Ishikawa (cell line): Measurements from ENCODE around the gene PIGV.

ENCODE experiments used
- CEBPB ChIP-seq: IDR thresholded peaks from 2 replicates; pipeline ENCODE4 v1.6.1; 2012
- CREB1 ChIP-seq: IDR thresholded peaks from 2 replicates; pipeline ENCODE4 v1.6.1; 2012; ENCODE audit warnings: low read depth
- EGR1 ChIP-seq: IDR thresholded peaks from 2 replicates; pipeline ENCODE4 v1.6.1; 2012
- EP300 ChIP-seq: IDR thresholded peaks from 2 replicates; pipeline ENCODE4 v1.6.1; 2012; ENCODE audit warnings: borderline replicate concordance
- FOXM1 ChIP-seq: IDR thresholded peaks from 2 replicates; pipeline ENCODE4 v1.6.1; 2012; ENCODE audit warnings: low read depth, borderline replicate concordance
- MAX ChIP-seq: IDR thresholded peaks from 2 replicates; pipeline ENCODE4 v1.6.1; 2012
- NFIC ChIP-seq: IDR thresholded peaks from 2 replicates; pipeline ENCODE4 v1.6.1; 2012
- RAD21 ChIP-seq: IDR thresholded peaks from 2 replicates; pipeline ENCODE4 v1.6.1; 2012; ENCODE audit warnings: low read depth
- REST ChIP-seq: IDR thresholded peaks from 2 replicates; pipeline ENCODE4 v1.6.1; 2012; ENCODE audit warnings: low read depth, mild to moderate bottlenecking
- TAF1 ChIP-seq: IDR thresholded peaks from 2 replicates; pipeline ENCODE4 v1.6.1; 2012; ENCODE audit warnings: low read depth, mild to moderate bottlenecking
- TCF12 ChIP-seq: IDR thresholded peaks from 2 replicates; pipeline ENCODE4 v1.6.1; 2012; ENCODE audit warnings: low read depth
- TEAD4 ChIP-seq: IDR thresholded peaks from 2 replicates; pipeline ENCODE4 v1.6.1; 2012
- USF1 ChIP-seq: IDR thresholded peaks from 2 replicates; pipeline ENCODE4 v1.6.1; 2012
- YY1 ChIP-seq: IDR thresholded peaks from 2 replicates; pipeline ENCODE4 v1.6.1; 2012; ENCODE audit warnings: low read depth
- ZBTB7A ChIP-seq: IDR thresholded peaks from 2 replicates; pipeline ENCODE4 v1.6.1; 2012; ENCODE audit warnings: low read depth

Gene PIGV

GRCh38 chr1:26838474-26839338, 51.0 kb downstream of the PIGV start:
- TF ChIP-seq ZBTB7A: no peak
- no peak for TF ChIP-seq EP300
- TF ChIP-seq CEBPB: no peak
- TF ChIP-seq TEAD4: no peak
- TF ChIP-seq MAX: no peak
- no peak for TF ChIP-seq TAF1
- no peak for TF ChIP-seq REST
- TF ChIP-seq TCF12: no peak
- no peak for TF ChIP-seq YY1
- no peak for TF ChIP-seq USF1
- no peak for TF ChIP-seq NFIC

- no peak for TF ChIP-seq CREB1
- TF ChIP-seq TCF12: no peak
- no peak for TF ChIP-seq REST
- TF ChIP-seq YY1: no peak
- TF ChIP-seq USF1: no peak
- TF ChIP-seq ZBTB7A: no peak
- TF ChIP-seq RAD21: no peak
- TF ChIP-seq NFIC: no peak
- TF ChIP-seq CEBPB: no peak
- TF ChIP-seq EGR1: no peak
- no peak for TF ChIP-seq MAX
- TF ChIP-seq TAF1: no peak
- TF ChIP-seq FOXM1: no peak
Observed at GRCh38 chr1:26839339-26839722, 51.6 kb downstream of the PIGV start.

- no peak for TF ChIP-seq TCF12
Observed at GRCh38 chr1:26839779-26840178, 52.0 kb downstream of the PIGV start.

- TF ChIP-seq NFIC (no peak), EGR1 (no peak), TAF1 (no peak), RAD21 (no peak), MAX (no peak), CREB1 (no peak), FOXM1 (no peak), TCF12 (no peak), EP300 (no peak), USF1 (no peak), ZBTB7A (no peak), YY1 (no peak), CEBPB (no peak), TEAD4 (no peak), REST (no peak)
Observed at GRCh38 chr1:26844424-26845196, 56.9 kb downstream of the PIGV start.
